Measurements from ENCODE around the gene EEF1AKMT4. TPM values are rescaled to one million over a fixed set of nuclear protein-coding genes. Genes with fewer than 3 reads are reported as not detected.

Gene EEF1AKMT4
- total and polyA plus RNA-seq, 2 of the 8 experiments (the other 6 are each of a cell fraction or from before 2014, with no cell fraction given) = 9.3 to 30.1 TPM

GRCh38 chr3:184282941-184283340, 33.5 kb downstream of the EEF1AKMT4 start (continued):
- TF ChIP-seq CTCF (IDR thresholded peaks at IDR 0.05; ENCODE audit: control extremely low read depth in 1 of 3, insufficient read depth in 1 of 3, low read depth in 1 of 3, low read length in 3 of 3) = no peak
- TF ChIP-seq BACH1 (IDR thresholded peaks at IDR 0.05; ENCODE audit: low read length) = no peak

Measured in H1 (cell line).